ENCODE measurements around the gene CFAP126.

DNA sequence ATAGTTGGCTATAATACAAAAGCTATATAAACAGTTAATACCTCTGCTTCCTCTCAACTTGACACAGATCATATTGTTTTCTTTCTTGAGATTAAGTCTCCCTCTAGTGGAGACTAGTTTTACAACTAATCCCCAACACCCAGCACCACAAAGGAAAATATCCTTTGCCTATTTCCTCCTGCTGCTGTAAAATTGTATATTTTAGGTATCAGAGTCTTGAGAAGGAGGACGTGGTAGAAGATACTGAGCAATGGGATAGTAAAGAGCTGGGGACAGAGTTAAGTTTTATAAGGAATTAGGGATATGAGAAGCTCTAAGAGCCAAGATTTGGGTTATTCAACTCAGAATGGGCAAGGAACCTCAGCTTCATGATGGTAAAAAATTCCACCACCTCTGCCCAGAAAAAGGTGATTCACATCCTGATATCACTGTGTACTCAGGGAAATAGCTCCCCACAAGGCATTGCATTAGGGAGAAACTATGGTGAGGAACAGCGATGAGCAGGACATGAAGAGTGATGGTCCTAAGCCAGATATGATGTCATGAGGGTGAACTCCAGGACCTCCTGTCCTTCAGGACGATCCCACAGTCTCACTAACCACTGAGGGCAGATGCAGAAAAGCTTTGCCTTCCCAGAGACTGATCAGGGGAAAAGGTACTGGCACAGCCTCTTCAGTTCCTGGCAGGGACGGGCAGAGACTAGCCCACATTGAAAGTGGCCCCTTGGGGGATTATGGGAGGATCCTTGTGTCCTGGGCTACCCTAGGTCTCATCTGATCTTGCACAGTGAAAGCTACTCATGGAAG lies 14.7 kb upstream of the CFAP126 start:
- TF ChIP-seq, protein P1, sequence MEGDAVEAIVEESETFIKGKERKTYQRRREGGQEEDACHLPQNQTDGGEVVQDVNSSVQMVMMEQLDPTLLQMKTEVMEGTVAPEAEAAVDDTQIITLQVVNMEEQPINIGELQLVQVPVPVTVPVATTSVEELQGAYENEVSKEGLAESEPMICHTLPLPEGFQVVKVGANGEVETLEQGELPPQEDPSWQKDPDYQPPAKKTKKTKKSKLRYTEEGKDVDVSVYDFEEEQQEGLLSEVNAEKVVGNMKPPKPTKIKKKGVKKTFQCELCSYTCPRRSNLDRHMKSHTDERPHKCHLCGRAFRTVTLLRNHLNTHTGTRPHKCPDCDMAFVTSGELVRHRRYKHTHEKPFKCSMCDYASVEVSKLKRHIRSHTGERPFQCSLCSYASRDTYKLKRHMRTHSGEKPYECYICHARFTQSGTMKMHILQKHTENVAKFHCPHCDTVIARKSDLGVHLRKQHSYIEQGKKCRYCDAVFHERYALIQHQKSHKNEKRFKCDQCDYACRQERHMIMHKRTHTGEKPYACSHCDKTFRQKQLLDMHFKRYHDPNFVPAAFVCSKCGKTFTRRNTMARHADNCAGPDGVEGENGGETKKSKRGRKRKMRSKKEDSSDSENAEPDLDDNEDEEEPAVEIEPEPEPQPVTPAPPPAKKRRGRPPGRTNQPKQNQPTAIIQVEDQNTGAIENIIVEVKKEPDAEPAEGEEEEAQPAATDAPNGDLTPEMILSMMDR (optimal IDR thresholded peaks at IDR 0.05 in 1 of 3, IDR thresholded peaks at IDR 0.05 in 1 of 3, conservative IDR thresholded peaks at IDR 0.05 in 1 of 3; ENCODE audit: extremely low read depth in 1 of 3, insufficient read depth in 2 of 3, low read length in 3 of 3), result peak in 2 of 3 experiments; percentile 46 to 50
- TF ChIP-seq EZH2 (IDR thresholded peaks at IDR 0.05; ENCODE audit: low read length), result no peak
